Duodenal mucosa (tissue), 2 donors: Measurements from ENCODE around the gene F7.

Source experiments
- H3K27ac ChIP-seq: one replicate; pipeline ENCODE4 v1.7.0; 2013; ENCODE audit warnings: low read depth, low read length
- H3K27me3 ChIP-seq, 2 donors: one replicate each; pipeline ENCODE4 v1.7.0; 2013; ENCODE audit warnings: low read length in 2 of 2, control low read depth in 1 of 2; ENCODE audit not compliant: insufficient read depth in 2 of 2, control insufficient read depth in 1 of 2
- H3K36me3 ChIP-seq, 2 donors: one replicate each; pipeline ENCODE4 v1.7.0; 2013; ENCODE audit warnings: low read length in 2 of 2, control low read depth in 1 of 2; ENCODE audit not compliant: insufficient read depth in 2 of 2, control insufficient read depth in 1 of 2
- H3K4me1 ChIP-seq, 2 donors: one replicate each; pipeline ENCODE4 v1.7.0; 2013; ENCODE audit warnings: low read length in 2 of 2, control low read depth in 1 of 2; ENCODE audit not compliant: insufficient read depth in 2 of 2, control insufficient read depth in 1 of 2
- H3K4me3 ChIP-seq, 2 donors: one replicate each; pipeline ENCODE4 v1.7.0; 2013; ENCODE audit warnings: low read length in 2 of 2, low read depth in 1 of 2
- H3K9ac ChIP-seq, 2 donors: one replicate each; pipeline ENCODE4 v1.7.0; 2013; ENCODE audit warnings: low read length in 2 of 2, low read depth in 1 of 2
- H3K9me3 ChIP-seq, 2 donors: one replicate each; pipeline ENCODE4 v1.7.0; 2013; ENCODE audit warnings: low read length in 2 of 2, control low read depth in 1 of 2; ENCODE audit not compliant: control insufficient read depth in 1 of 2

F7 gene

GRCh38 chr13:113086991-113087922 is 18.3 kb upstream of the F7 start:
- H3K9me3 ChIP-seq: no peaks in the 10 kb centered on the region
- no peaks in the 10 kb centered on the region for H3K4me1 ChIP-seq
- no peaks in the 10 kb centered on the region for H3K27me3 ChIP-seq
- H3K27ac ChIP-seq: no peak overlapping the region
- H3K4me3 ChIP-seq: no peak overlapping the region
- H3K36me3 ChIP-seq: peaks cover 0 to 10% of the 10 kb centered on the region in 2 donors
- no peak overlapping the region for H3K9ac ChIP-seq

DNA sequence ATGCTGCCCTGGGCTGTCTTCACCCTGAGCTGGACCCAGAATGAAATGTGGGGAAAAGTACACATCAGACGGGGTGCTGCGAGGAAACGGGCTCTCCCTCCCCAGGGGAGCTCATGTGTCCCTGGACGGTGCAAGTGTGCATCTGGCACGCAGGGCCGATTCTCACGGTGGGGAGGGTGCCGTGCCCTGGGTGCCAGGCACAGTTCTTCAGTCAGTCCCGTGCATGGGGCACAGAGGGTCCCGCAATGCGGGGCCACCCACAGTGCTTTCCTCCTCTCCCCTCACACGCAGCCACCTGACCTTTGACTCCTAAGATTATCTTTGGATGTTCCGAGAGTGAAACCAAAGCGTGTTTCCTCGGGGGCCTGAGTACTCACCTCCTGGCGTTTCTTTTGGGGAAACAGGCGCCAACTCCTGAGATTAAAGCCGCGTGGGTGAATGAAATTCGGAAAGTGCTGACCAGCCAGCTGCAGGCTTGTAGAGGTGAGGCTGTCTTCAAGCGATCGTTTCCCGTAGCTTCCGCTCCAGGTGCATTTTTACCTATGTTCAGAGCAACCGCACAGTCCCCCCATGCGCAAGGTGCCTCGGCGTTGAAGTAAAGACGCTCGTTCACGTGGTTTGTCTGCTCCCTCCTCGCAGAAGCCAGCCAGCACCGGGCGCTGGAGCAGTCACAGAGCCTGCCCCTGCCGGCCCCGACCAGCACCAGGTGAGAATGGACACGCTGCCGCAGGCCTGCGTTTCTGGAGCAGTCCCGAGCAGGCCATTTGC is 17.5 kb upstream of the F7 start:
- Histone ChIP-seq H3K9me3 (no peaks in the 10 kb centered on the region), H3K27me3 (no peaks in the 10 kb centered on the region), H3K4me3 (no peak overlapping the region), H3K36me3 (peaks cover 0 to 10% of the 10 kb centered on the region in 2 donors), H3K9ac (no peak overlapping the region), H3K27ac (no peak overlapping the region), H3K4me1 (no peaks in the 10 kb centered on the region)

DNA sequence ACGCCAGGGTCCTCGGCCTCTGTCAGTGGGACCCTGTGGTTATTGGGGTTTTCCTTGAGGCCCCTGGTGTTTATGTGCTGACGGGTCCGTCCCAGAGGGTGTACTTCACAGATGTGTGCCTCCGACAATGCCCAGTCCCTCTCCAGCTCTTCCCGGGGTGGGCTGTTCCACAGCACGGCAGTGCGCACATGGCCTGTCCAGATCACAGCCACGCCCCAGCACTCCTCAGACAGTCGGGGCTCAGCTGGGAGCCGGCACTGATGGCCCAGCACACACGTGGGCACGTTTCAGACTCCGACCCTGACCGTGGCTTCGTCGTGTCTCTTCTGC is 16.9 kb upstream of the F7 start:
- no peak overlapping the region for H3K9ac ChIP-seq
- no peaks in the 10 kb centered on the region for H3K4me1 ChIP-seq
- no peaks in the 10 kb centered on the region for H3K27me3 ChIP-seq
- H3K4me3 ChIP-seq: no peak overlapping the region
- no peaks in the 10 kb centered on the region for H3K9me3 ChIP-seq
- peaks cover 0 to 10% of the 10 kb centered on the region in 2 donors for H3K36me3 ChIP-seq
- no peak overlapping the region for H3K27ac ChIP-seq

DNA sequence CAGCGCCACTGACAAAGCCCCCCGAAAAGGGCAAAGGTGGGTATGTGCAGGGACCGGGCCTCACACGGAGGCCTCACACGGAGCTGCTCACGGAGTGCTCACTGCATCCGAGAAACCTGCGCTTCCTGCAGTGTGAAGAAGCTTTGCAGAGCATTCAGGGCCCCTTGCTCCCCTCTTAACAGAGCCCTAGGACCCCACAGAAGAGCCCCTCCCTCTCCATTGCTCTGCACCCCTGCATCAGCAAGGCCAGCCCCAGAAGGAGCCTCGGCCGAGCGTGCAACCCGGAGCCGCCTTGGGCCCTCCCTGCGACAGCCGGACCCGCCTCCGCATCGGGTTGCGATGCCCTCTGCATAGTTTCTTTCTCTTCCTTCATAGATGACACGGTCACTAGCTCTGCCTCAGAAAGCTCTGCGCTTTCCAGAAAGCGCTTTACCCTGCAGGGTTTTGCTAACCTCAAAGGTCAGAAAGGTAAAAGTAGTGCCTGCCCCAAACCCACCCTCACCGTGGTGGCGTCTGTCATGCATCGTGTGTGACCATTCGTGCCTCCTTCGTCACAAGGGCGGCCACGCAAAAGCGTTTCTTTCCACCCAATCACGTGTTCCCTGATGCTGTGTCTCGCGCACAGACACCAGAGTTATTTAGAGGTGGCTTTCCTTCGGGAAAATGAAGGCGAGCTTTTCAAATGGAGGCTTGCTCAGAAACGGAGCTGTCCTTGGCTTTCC is 15.7 kb upstream of the F7 start:
- Histone ChIP-seq H3K27me3 (no peaks in the 10 kb centered on the region), H3K9me3 (no peaks in the 10 kb centered on the region), H3K9ac (no peak overlapping the region), H3K36me3 (peaks cover 0 to 10% of the 10 kb centered on the region in 2 donors), H3K4me3 (no peak overlapping the region), H3K4me1 (no peaks in the 10 kb centered on the region), H3K27ac (no peak overlapping the region)

DNA sequence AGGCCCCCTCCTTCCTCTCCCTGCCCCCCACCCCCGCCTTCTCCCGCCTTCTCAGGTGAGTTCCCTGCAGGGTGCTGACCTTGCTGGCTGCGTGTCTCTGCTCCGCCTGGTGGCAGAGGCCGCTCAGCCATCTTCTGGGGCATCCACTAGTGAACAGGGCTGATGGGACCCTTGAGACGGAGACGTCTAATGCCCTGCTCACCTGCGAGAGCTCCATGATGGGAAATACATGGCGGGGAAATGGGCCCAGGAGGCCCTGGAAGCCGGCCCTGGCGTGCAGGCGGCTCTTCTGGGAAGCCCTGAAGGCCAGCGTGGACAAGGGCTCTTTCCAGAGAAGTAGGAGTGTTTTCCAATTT is 15.2 kb upstream of the F7 start:
- Histone ChIP-seq H3K27ac (no peak overlapping the region), H3K36me3 (peaks cover 0 to 7% of the 10 kb centered on the region in 2 donors), H3K4me1 (no peaks in the 10 kb centered on the region), H3K9me3 (no peaks in the 10 kb centered on the region), H3K27me3 (no peaks in the 10 kb centered on the region), H3K9ac (no peak overlapping the region), H3K4me3 (no peak overlapping the region)

DNA sequence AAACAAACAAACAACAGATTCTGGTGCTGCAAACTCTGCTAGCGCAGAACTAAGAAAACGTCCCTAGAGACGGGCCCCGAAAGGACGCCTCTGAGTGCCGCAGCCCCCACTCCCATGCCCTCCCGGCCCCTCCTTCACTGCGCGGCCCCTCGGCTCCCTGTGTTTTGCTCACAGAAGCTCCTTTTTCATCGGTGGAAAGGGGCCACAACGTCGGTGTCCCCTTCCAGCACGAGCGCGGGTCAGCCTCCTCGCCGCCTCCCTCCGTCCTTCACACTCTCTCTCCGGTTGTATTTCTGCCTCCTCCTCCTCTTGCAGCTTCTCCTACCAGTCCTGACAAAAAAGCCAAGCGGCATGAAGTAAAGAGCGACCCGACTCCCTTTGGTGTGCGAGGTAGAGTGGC is 14.8 kb upstream of the F7 start:
- Histone ChIP-seq H3K9me3 (no peaks in the 10 kb centered on the region), H3K27ac (no peak overlapping the region), H3K4me1 (no peaks in the 10 kb centered on the region), H3K4me3 (no peak overlapping the region), H3K36me3 (peaks cover 0 to 7% of the 10 kb centered on the region in 2 donors), H3K27me3 (no peaks in the 10 kb centered on the region), H3K9ac (no peak overlapping the region)

DNA sequence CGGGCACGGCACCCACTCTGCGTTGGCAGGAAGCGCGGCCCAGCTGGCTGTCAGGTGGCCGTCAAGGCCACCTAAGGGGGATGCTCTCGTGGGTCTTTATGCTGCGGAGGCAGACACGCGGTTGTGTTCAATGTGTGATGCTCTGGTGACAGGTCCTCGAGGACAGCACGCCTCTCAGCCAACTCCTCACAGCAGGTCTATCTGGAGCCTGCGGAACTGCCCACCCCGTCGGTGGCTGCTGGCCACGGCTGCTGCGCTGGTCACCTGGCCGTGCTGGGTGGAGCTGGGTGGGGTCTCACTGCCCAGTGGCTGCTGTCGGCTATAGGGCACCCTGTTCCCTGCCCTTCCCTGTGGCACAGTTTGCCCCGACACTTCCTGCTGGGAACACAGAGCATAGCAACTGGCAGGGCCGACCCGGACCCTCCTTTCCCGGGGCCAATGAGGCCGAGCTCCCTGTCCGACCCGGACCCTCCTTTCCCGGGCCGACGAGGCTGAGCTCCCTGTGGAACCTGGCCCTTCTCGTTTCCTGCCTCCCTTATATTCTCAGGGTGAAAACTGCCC is 14.3 kb upstream of the F7 start:
- Histone ChIP-seq H3K4me1 (no peaks in the 10 kb centered on the region), H3K9me3 (no peaks in the 10 kb centered on the region), H3K27ac (no peak overlapping the region), H3K9ac (no peak overlapping the region), H3K27me3 (no peaks in the 10 kb centered on the region), H3K36me3 (peaks cover 0 to 7% of the 10 kb centered on the region in 2 donors), H3K4me3 (no peak overlapping the region)

- H3K9ac ChIP-seq: no peak overlapping the region
- peaks cover 0 to 7% of the 10 kb centered on the region in 2 donors for H3K36me3 ChIP-seq
- no peaks in the 10 kb centered on the region for H3K27me3 ChIP-seq
These were observed 13.5 kb upstream of the F7 start for GRCh38 chr13:113091891-113092775.

GRCh38 chr13:113092776-113093579 is 12.6 kb upstream of the F7 start:
- Histone ChIP-seq H3K27me3 (no peaks in the 10 kb centered on the region), H3K4me1 (no peaks in the 10 kb centered on the region), H3K4me3 (no peak overlapping the region), H3K27ac (no peak overlapping the region), H3K9ac (no peak overlapping the region), H3K9me3 (no peaks in the 10 kb centered on the region), H3K36me3 (peaks cover 0 to under 1% of the 10 kb centered on the region in 2 donors)

More at GRCh38 chr13:113091891-113092775, 13.5 kb upstream of the F7 start:
- no peaks in the 10 kb centered on the region for H3K4me1 ChIP-seq
- no peak overlapping the region for H3K4me3 ChIP-seq
- H3K9me3 ChIP-seq: no peaks in the 10 kb centered on the region
- H3K27ac ChIP-seq: no peak overlapping the region
